Activated CD4-positive, alpha-beta T cell treated with anti-CD3 and anti-CD28 coated beads, Interleukin-2, amount 50 U/mL, for 4 hours (primary cell): ENCODE measurements around the gene KCNMA1.

ENCODE experiments used
- DNase-seq, 2 experiments: peaks; one replicate each; pipeline ENCODE4 v3.0.0-alpha.2; 2020

KCNMA1 gene

DNA sequence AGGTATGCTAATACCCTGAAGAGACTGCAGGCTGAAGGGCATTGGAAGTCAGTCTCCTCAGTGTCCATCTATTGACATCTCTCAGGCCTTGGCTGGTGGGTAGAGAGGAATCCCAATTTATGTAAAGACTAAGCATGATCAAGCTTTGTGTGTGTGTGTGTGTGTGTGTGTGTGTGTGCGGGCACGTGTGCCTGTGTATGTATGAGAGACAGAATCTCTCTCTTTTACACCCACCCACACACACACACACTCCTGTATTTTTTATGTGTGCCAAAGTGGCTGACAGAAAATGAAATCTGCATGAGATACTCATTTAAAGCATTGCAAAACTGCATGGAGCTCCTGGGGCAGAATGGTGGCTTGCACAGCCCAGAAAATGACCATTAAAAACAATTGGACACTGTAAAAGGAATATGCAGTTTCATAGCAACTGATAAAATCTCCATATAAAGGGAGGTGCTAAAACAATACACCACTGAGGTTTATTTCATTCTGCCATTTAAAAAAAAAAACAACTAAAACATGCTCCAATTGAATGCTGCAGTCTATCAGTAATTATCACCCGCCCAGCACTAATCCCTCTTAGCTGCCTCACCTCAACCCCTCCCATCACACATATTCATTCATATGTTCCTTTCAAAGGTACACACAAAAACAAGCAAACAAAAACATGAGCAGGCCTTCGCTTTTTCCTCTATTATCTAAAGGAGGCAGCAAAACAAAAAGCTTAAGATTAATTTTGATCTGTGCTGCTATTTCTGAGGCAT is 385.0 kb downstream of the KCNMA1 start:
- DNase-seq = no peak

DNA sequence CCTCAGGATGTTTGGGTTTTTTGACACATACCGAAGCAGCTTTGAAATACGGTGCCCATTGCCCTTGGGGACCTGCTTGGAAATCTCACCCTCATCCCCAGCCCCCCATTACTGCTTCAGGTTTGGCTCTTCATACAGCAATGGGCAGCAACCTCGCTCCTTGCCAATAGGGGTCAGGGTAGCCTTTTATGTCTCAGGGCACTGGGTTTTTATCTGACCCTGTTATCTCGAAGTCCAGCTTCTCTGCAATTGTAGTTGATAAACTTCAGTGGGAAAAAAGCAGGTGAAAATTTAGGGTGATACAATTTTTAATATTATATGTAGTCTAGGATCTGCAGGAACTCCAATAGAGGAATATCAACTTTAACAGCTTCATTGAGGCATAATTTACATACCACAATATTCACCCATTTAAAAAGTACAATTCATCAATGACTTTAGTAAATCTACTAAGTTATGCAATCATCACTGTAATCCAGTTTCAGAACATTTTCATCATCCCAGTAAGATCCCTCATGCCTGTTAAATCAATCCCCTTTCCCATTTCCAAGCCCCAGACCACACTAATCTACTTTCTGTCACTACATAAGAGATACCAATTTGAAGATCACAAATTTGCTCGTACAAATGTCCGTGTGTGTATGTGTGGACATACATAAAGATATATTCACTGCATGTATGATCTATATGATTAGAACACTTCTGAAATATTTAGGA is 386.2 kb downstream of the KCNMA1 start:
- no peak for DNase-seq

DNA sequence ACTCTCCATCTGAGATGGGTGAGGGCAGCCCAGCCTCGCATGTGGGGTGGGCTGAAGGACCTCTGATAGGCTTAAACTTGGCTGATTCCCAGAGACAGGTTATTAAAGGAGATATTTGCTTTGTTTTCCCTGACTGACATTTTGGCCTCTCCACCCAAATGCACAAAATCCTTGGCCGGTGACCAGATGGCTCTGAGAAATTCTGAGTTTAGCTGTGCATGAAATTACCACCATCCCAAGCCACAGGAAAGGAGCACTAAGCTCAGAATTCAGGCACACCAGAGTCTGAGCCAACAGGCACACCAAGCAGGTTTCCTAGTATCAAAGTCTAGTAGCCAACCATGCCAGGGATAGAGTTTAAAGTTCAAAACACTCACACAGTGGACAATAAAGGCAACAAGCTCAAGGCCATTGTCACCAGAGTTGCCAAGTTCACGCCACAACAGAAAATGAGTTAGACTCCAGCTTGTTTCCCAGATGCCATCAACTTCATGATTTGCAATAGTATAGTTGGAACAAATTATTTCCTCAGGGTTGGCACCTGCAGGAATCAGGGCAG is 387.6 kb downstream of the KCNMA1 start:
- DNase-seq = no peak

GRCh38 chr10:77248104-77248790 is 389.4 kb downstream of the KCNMA1 start:
- no peak for DNase-seq

DNA sequence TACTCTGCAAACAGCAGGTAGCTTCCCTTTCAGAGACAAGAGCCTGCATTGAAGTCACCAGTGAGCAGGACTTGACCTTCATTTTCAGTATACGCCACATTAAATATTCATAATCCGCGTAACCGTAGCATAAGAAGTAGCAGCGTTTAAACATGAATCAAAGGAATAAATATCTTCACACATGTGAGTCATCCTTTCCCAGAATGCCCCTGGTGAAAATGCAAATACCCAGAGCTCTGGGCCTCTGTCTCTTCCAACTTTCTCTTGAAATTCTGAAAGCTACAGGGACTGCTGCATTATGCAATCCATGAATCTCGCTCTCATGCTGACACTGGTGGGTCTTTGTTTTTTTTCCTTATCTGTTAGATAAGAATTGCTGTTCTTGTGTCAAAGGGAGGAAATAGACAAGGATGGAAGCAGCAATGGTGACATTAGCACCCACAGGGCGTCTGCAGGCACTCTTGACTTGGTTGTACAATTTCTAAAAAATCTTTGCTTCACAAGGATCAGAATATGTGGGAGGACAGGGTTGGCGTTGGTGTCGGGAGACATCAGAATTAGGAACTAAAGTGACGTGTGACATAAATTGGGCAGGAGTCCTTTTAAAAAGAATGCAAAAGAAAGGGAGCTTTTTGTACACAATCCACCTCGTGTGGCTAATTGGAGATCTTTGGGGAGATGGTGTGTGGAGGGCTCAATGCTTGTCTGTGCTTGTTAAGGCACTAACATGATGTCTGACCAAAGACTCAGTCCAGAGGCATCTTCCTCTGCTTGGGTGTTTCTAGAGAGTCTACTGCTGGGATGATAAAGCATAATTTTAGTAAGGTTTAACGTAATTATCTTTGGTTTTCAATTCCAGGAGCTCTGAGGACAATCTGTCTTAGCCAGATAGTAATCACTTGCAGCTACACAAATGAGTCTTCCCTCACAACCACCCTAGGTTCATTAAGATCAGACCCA is 390.3 kb downstream of the KCNMA1 start:
- no peak for DNase-seq

GRCh38 chr10:77245953-77246352 is 391.7 kb downstream of the KCNMA1 start:
- no peak for DNase-seq

DNA sequence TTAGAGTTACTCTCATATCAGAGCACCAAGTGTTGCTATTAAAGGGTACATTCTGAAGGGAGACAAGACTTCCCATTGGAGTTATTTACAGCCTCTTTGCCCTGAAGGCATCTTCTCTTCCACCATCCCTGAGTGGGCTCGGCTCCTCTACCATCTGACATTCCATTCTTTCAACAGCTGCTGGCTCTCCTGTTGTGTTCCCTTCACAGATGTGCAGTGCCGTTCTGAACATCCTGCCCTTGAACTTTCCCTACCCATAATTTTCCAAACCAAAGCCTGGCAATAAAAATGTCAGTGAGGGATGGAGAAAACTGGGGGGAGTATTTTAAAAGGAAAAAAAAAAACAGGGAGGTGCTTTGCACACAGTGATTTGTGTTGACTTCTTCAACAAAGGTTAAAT is 392.9 kb downstream of the KCNMA1 start:
- DNase-seq = no peak

DNA sequence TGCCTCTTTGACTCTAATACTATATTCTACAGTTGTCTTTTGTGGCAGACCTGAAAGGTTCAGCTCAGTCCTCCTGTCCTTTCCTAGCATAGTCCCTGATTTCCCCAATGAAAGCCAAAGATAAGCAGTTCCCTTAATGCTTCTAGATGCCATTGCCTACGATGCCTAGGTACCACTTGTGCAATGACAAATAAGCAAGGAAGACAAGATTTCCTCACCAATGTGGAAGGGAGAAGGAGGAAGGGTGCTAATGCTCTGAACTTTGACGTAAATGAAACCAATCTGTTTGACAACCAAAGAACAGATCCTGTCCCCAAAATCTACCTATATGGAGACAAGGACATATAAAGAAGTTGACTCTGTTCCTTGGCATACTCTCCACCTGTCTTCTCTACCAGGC is 393.3 kb downstream of the KCNMA1 start:
- DNase-seq = no peak

DNA sequence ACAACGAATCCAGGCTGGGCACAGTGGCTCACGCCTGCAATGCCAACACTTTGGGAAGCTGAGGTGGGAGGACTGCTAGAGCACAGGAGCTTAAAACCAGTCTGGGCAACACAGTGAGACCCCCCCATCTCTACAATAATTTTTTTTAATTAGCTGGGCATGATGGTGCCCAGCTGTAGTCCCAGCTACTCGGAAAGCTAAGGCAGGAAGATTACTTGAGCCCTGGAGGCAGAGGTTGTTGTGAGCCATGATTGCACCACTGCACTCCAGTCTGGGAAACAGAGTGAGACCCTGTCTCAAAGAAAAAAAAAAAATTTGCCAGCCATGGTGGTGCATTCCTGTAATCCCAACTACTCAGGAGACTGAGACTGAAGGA is 396.3 kb downstream of the KCNMA1 start:
- no peak for DNase-seq

- DNase-seq = no peak
Observed at GRCh38 chr10:77240706-77241349, 396.8 kb downstream of the KCNMA1 start.

DNA sequence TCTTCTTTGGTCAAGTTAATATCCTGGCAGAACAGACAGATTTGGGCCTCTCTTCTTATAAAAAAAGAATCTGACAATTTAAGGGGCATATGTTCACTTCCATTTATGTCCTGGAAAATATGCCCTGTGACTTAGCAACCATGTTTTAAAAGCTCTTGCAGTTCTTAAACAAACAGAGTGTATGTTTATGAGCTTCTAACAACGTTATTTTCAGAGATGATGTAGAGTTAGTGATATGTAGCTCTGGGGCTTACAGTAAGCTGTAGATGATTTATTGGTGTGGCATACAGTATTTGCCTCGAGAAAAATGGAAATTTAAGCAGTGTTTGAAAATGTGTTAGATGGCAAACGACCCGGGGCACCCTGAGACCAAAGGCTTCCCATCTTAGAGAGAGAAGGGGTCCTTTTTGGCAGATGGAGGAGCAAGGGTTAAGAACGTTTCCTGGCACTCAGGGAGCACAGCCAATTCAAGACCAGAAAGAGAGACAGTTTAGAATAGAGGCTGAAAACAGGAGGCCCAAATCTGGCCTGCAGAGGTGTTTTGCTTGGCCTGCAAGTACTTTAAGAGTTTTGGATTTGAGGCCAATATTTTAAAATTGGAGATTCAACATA is 397.5 kb downstream of the KCNMA1 start:
- DNase-seq = no peak

DNA sequence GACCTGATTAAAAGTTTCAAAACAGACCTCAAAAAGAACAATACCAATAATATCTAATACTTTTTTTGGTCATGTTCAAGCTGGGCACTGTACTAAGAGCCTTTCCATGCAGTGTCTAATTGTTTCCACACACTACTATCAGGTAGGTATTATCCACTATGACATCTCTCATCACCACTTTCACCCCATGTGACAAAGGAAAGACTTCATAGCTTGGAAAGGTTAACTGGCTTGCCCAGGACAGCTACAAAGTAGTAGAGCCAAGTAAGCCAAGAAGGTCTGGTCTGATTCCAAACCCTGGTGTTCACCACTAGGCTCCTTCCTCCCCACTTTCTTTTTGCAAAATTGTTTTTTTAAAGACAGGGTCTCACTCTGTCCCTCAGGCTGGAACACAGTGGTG is 400.5 kb downstream of the KCNMA1 start:
- no peak for DNase-seq

- DNase-seq = no peak
Observed at GRCh38 chr10:77236700-77237099, 400.9 kb downstream of the KCNMA1 start.

- DNase-seq = no peak
Observed at GRCh38 chr10:77236029-77236428, 401.6 kb downstream of the KCNMA1 start.

GRCh38 chr10:77234599-77234998 is 403.0 kb downstream of the KCNMA1 start:
- no peak for DNase-seq

GRCh38 chr10:77233466-77233865 is 404.1 kb downstream of the KCNMA1 start:
- no peak for DNase-seq

DNA sequence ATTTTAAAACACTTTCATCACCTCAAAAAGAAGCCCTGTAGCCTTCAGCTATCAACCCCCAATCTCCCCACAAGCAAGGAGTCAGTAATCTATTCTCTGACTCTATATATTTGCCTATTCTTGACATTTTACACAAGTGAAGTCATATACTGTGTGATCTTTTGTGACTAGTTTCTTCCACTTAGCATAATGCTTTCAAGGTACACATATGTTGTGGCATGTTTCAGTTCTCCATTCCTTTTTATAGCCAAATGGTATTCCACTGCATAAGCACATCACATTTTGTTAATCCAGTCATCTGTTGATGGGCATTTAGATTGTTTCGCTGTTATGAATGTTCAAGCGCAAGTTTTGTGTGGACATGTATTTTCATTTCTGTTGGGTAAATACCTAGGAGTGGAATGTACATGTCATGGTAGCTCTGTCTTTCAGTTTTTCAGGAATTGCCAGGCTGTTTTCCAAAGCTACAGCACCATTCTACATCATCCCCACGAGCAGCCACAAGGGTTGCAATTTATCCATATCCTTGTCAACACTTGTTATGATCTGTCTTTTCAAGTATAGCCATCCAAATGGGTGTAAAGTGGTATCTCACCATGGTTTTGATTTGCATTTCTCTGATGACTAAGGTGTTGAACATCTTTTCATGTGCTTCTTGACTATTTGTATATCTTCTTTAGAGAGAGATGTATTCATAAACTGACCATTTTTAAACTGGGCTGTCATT is 405.6 kb downstream of the KCNMA1 start:
- DNase-seq = no peak

DNA sequence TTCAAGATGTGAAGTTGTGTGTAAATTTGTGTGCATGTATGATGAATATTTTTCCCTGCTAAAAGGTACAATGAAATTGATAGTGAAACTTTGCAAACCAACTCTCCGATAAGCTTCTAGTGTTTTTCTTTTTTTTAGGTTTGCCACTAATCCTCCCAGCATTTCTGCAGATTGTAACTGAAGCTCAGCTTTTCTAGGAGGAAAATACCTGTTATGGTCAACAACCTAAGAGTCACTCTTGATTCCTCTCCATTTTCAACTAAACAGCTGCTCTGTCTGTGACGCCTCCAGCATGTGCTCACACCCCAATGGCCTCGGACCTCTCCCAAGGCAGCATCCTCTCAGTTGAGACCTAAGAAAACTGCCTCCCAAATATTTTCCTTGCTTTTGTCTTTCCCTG is 406.2 kb downstream of the KCNMA1 start:
- no peak for DNase-seq

GRCh38 chr10:77230194-77230593 is 407.4 kb downstream of the KCNMA1 start:
- DNase-seq = no peak

- DNase-seq = no peak
Observed at GRCh38 chr10:77229704-77230103, 407.9 kb downstream of the KCNMA1 start.

GRCh38 chr10:77228559-77228958 is 409.0 kb downstream of the KCNMA1 start:
- DNase-seq = no peak
